Bronchial epithelial cell (primary cell): Measurements from ENCODE around the gene FNBP1. TPM values are rescaled to one million over a fixed set of nuclear protein-coding genes. Genes with fewer than 3 reads are reported as not detected.
"Not testable (repeated sequence)": the region's sequence is repeated elsewhere in the genome, so short reads cannot be mapped to it uniquely, and the experiment has no call there.

ENCODE experiments used
- DNase-seq: peaks from one replicate; pipeline ENCODE4 v3.0.0-alpha.2; 2010; ENCODE audit warnings: low read depth
- FAIRE-seq: peaks from 2 replicates; lab custom pipeline; 2011; peaks lifted over from hg19 to GRCh38; lab: Jason Lieb, UNC
- H3K27me3 ChIP-seq: 2 replicates; pipeline ENCODE4 v1.5.1; 2011; ENCODE audit warnings: low read length; ENCODE audit not compliant: control insufficient read depth, insufficient read depth
- H3K36me3 ChIP-seq: 2 replicates; pipeline ENCODE4 v1.5.1; 2011; ENCODE audit warnings: low read length; ENCODE audit not compliant: control insufficient read depth, insufficient read depth
- H3K4me3 ChIP-seq: 2 replicates; pipeline ENCODE4 v1.5.1; 2011; ENCODE audit warnings: mild to moderate bottlenecking, low read depth, low read length, control low read depth
- CTCF ChIP-seq: IDR thresholded peaks from 2 replicates; pipeline ENCODE4 v1.5.1; 2011; ENCODE audit warnings: mild to moderate bottlenecking, moderate library complexity, low read length, control low read depth, inconsistent platforms; ENCODE audit not compliant: insufficient read depth, severe bottlenecking
- total RNA-seq: library from RNA; depleted of rRNA; stranded (reverse); fragments of >200 nt; gene quantifications from 2 replicates; pipeline ENCODE4 v1.2.1, GENCODE V29; 2014

Gene FNBP1
- total RNA-seq, 1 donor from 2014 or later: 13.4 TPM

GRCh38 chr9:130003943-130004552 is 38.9 kb downstream of the FNBP1 start:
- DNase-seq (no peak), FAIRE-seq (no peak)
- TF ChIP-seq CTCF: no peak
- Histone ChIP-seq H3K36me3 (no peaks in the 10 kb centered on the region), H3K27me3 (no peaks in the 10 kb centered on the region), H3K4me3 (no peak overlapping the region)

- H3K36me3 ChIP-seq: no peaks in the 10 kb centered on the region
- no peak for DNase-seq
- no peak for TF ChIP-seq CTCF
- no peak for FAIRE-seq
- H3K4me3 ChIP-seq: no peak overlapping the region
- no peaks in the 10 kb centered on the region for H3K27me3 ChIP-seq
Measured at GRCh38 chr9:130002320-130002719, 40.7 kb downstream of the FNBP1 start.

GRCh38 chr9:130001190-130001589 is 41.8 kb downstream of the FNBP1 start:
- Histone ChIP-seq H3K27me3 (no peaks in the 10 kb centered on the region), H3K36me3 (no peaks in the 10 kb centered on the region), H3K4me3 (no peak overlapping the region)
- FAIRE-seq (no peak), DNase-seq (no peak)
- TF ChIP-seq CTCF: no peak

DNA sequence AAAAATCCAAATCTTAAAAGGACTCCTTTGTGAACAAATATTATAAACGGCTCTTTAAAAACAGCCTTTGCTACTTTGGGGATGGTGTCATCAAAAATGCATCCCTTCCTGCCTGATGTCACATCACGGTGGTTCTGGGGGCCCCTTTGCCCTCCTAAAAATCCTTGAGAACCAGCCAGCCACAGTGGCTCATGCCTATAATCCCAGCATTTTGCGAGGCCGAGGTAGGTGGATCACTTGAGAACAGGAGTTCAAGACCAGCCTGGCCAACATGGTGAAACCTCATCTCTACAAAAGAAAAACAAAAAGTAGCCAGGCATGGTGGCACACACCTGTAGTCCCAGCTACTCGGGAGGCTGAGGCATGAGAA is 43.9 kb downstream of the FNBP1 start:
- H3K27me3 ChIP-seq: no peaks in the 10 kb centered on the region
- DNase-seq: no peak
- no peaks in the 10 kb centered on the region for H3K36me3 ChIP-seq
- no peak for TF ChIP-seq CTCF
- no peak overlapping the region for H3K4me3 ChIP-seq
- no peak for FAIRE-seq

DNA sequence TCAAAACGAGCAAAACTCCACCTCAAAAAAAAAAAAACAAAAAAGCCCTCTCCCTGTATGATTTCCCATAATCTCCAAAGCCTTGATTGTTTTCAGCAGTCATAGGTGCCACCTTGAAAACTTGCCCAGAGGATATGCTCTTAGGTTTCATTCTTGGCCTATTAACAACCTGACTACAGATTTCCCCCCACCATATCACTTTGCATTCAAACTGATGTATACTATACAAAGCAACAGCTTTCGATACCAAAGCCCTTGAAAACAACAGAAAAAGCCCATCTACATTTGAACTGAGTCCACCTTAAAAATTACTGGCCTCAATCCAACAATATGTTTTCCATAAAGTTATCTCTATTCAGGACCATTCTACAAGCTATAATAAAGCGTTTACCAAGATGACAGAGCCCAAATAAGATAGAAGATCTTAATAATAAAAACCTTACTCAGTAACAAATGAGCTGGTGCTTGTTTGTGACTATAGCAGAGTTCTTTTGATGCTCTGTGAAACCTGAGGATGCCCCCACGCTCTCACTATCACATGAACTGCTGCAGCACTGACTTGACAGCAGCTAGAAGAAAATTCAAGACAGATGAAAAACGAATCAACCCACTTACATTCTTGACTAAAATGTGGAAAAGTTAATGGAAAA is 44.4 kb downstream of the FNBP1 start:
- no peak for TF ChIP-seq CTCF
- H3K4me3 ChIP-seq: no peak overlapping the region
- FAIRE-seq (no peak), DNase-seq (no peak)
- no peaks in the 10 kb centered on the region for H3K27me3 ChIP-seq
- H3K36me3 ChIP-seq: no peaks in the 10 kb centered on the region

GRCh38 chr9:129997706-129998105 is 45.3 kb downstream of the FNBP1 start:
- not testable (repeated sequence) for FAIRE-seq, H3K27me3 ChIP-seq, H3K4me3 ChIP-seq, DNase-seq, H3K36me3 ChIP-seq
